Retinal pigment epithelial cell (primary cell): ENCODE results near the gene JUP.
"Not testable (repeated sequence)": the region's sequence is repeated elsewhere in the genome, so short reads cannot be mapped to it uniquely, and the experiment has no call there.

Experiments used
- DNase-seq: peaks from one replicate; pipeline ENCODE4 v3.0.0-alpha.2; 2010; ENCODE audit warnings: low read depth
- H3K4me3 ChIP-seq: 2 replicates; pipeline ENCODE4 v1.5.1; 2011; ENCODE audit warnings: mild to moderate bottlenecking, low read length, control low read depth, moderate library complexity
- CTCF ChIP-seq: conservative IDR thresholded peaks from 2 replicates; pipeline ENCODE4 v1.5.1; 2011; ENCODE audit warnings: low read depth, low read length, control low read depth, inconsistent platforms

Gene JUP

GRCh38 chr17:41784207-41784744, 2.2 kb downstream of the JUP start:
- TF ChIP-seq CTCF = no peak
- peak overlapping the region; percentile 65 for H3K4me3 ChIP-seq
- DNase-seq = no peak

- no peak for DNase-seq
- no peak for TF ChIP-seq CTCF
- no peak overlapping the region for H3K4me3 ChIP-seq
Observed at GRCh38 chr17:41782142-41782541, 4.4 kb downstream of the JUP start.

GRCh38 chr17:41781404-41782110, 5.0 kb downstream of the JUP start:
- no peak for DNase-seq
- no peak for TF ChIP-seq CTCF
- H3K4me3 ChIP-seq = no peak overlapping the region

- no peak overlapping the region for H3K4me3 ChIP-seq
- no peak for TF ChIP-seq CTCF
- no peak for DNase-seq
Observed at GRCh38 chr17:41779954-41780353, 6.6 kb downstream of the JUP start.

- no peak for TF ChIP-seq CTCF
- DNase-seq = no peak
- no peak overlapping the region for H3K4me3 ChIP-seq
Observed at GRCh38 chr17:41777574-41778188, 8.8 kb downstream of the JUP start.

- peak; percentile 57 for TF ChIP-seq CTCF
- no peak overlapping the region for H3K4me3 ChIP-seq
Observed at GRCh38 chr17:41777157-41777573, 9.3 kb downstream of the JUP start.

GRCh38 chr17:41776262-41776900, 10.1 kb downstream of the JUP start:
- not testable (repeated sequence) for DNase-seq

More at GRCh38 chr17:41777157-41777573, 9.3 kb downstream of the JUP start:
- DNase-seq = no peak

More at GRCh38 chr17:41776262-41776900, 10.1 kb downstream of the JUP start:
- H3K4me3 ChIP-seq = not testable (repeated sequence)
